Measurements from ENCODE around the gene CAV1. TPM values are rescaled to one million over a fixed set of nuclear protein-coding genes. Genes with fewer than 3 reads are reported as not detected.

Gene CAV1
- total and polyA plus RNA-seq, 2 of the 4 experiments (the other 2 are of a cell fraction) = 1,592 to 1,808 TPM

DNA sequence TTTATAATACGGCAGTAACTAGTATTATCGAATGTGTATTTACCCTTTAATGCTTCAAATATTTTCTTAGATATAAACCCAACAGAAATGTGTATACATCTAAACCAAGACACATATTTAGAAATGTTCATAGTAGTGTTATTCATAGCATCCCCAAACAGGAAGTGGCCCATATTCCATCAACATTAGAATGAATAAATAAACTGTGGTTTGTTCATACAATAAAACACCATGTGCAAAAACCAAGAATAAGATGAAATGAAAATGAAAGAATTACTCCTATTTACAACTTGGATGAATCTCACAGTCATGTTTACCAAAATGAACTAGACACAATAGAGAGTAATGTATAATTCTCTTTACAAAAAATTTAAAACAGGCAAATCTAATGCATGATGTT is 34.5 kb upstream of the CAV1 start:
- Histone ChIP-seq H3K23ac (ENCODE audit: low read depth, low read length) (peak overlapping the region; percentile 21; the same call in 1 of the 2 replicates), H4K5ac (ENCODE audit: low read depth, low read length) (no peak overlapping the region), H3K4ac (ENCODE audit: low read depth, low read length) (peak overlapping the region; percentile 93; the same call in 1 of the 2 replicates), H2BK15ac (ENCODE audit: low read depth, low read length) (peak overlapping the region; percentile 99; the same call in 1 of the 3 replicates), H3K4me3 (ENCODE audit: insufficient read depth, low read depth, low read length) (no peak overlapping the region), H3K14ac (replicated peaks; ENCODE audit: low read depth, low read length) (no peak overlapping the region; the same call in 1 of the 2 replicates), H2BK5ac (ENCODE audit: low read depth, low read length, poor library complexity, severe bottlenecking) (peak overlapping the region; percentile 98), H2BK20ac (ENCODE audit: low read depth, low read length) (peak overlapping the region; percentile 65; the same call in 1 of the 2 replicates), H3K4me1 (ENCODE audit: control insufficient read depth, insufficient read depth, low read length) (peaks cover 8% of the 10 kb centered on the region; the same call in 1 of the 2 replicates), H3K56ac (ENCODE audit: extremely low read depth, insufficient read depth, low read length) (no peak overlapping the region), H4K20me1 (ENCODE audit: insufficient read depth, low read length) (no peaks in the 10 kb centered on the region), H4K8ac (ENCODE audit: low read depth in 2 of 2, low read length in 2 of 2) (no peak overlapping the region), H3K9me1 (ENCODE audit: insufficient read depth, low read length) (peaks cover 4% of the 10 kb centered on the region; the same call in 1 of the 2 replicates), H3K27ac (ENCODE audit: insufficient read depth, low read length) (no peak overlapping the region), H2BK120ac (ENCODE audit: low read depth, low read length) (peak overlapping the region; percentile 95; the same call in 1 of the 2 replicates), H2AFZ (replicated peaks; ENCODE audit: low read length, poor library complexity) (no peak overlapping the region), H3K36me3 (ENCODE audit: control insufficient read depth, insufficient read depth, low read length) (no peaks in the 10 kb centered on the region), H3K9me3 (ENCODE audit: control insufficient read depth, insufficient read depth, low read length) (no peaks in the 10 kb centered on the region), H3K27me3 (ENCODE audit: control insufficient read depth, insufficient read depth, low read length) (no peaks in the 10 kb centered on the region), H4K91ac (ENCODE audit: insufficient read depth, low read depth, low read length) (no peak overlapping the region), H3K79me1 (ENCODE audit: low read depth in 1 of 2, low read length in 2 of 2) (peaks cover 2 to 5% of the 10 kb centered on the region in 2 experiments; a peak in 2 of 4 replicates), H2AK5ac (ENCODE audit: low read depth, low read length) (no peak overlapping the region), H3K4me2 (ENCODE audit: low read depth, low read length) (no peak overlapping the region), H3K18ac (ENCODE audit: low read depth, low read length) (peak overlapping the region; percentile 43; the same call in 1 of the 2 replicates), H3K9ac (ENCODE audit: low read depth, low read length) (no peak overlapping the region), H2AK9ac (replicated peaks; ENCODE audit: low read depth, low read length, poor library complexity) (no peak overlapping the region)
- no CpG with 5 or more reads among the region's 2 CpGs for WGBS, 2 experiments (ENCODE audit: extremely low coverage in 2 of 2, insufficient read length in 1 of 2)
- TF ChIP-seq BHLHE40 (IDR thresholded peaks at IDR 0.05; ENCODE audit: low read depth, low read length) (no peak), POLR2A (IDR thresholded peaks at IDR 0.05; ENCODE audit: low read depth, low read length) (no peak), NFE2L2 (IDR thresholded peaks at IDR 0.05; ENCODE audit: low read depth, low read length) (no peak), SMC3 (IDR thresholded peaks at IDR 0.05; ENCODE audit: low read depth, low read length) (no peak), MXI1 (IDR thresholded peaks at IDR 0.05; ENCODE audit: borderline replicate concordance, low read depth, low read length) (no peak)
- no TSS peak for BruUV-seq (replicated peaks)
- POLR2A ChIA-PET (ENCODE audit: unreplicated experiment) = no interaction called here
- in situ Hi-C loops (cut with MboI; ENCODE audit: low sequenced_read_pairs) = no loop called here
- peak; percentile 38; the same call in 1 of the 2 replicates for ATAC-seq (ENCODE audit: low read depth)
- dilution Hi-C loops (cut with HindIII; ENCODE audit: low sequenced_read_pairs, unreplicated experiment) = no loop called here
- DNase-seq = no peak
- intact Hi-C loops (cut with micrococcal nuclease) = loop anchor here (10.0 kb wide), 1 partner anchor 46 kb away; no protein-coding TSS in a partner anchor
- CTCF ChIA-PET = no interaction called here
